SK-N-SH treated with all-trans-retinoic acid at 6 μM for 48 hours (cell line): Measurements from ENCODE around the gene TCEA2.

Experiments used
- ARNTL ChIP-seq: fragments of 450-650 bp; formaldehyde crosslinking; IDR thresholded peaks from 2 replicates; pipeline ENCODE4 v1.5.0; 2020; ENCODE audit warnings: low read depth, mild to moderate bottlenecking, moderate library complexity, borderline replicate concordance
- CREB5 ChIP-seq: fragments of 250-450 bp; sonication (Bioruptor Pico); IDR thresholded peaks from 2 replicates; pipeline ENCODE4 v1.5.1; 2020; ENCODE audit warnings: low read depth, mild to moderate bottlenecking, moderate library complexity
- ESRRG ChIP-seq: fragments of 250-450 bp; sonication (Bioruptor Pico); IDR thresholded peaks from 2 replicates; pipeline ENCODE4 v1.6.1; 2021; ENCODE audit warnings: mild to moderate bottlenecking
- ISL1 ChIP-seq: fragments of 250-450 bp; sonication (Bioruptor Pico); IDR thresholded peaks from 2 replicates; pipeline ENCODE4 v2.1.2; 2022; ENCODE audit warnings: mild to moderate bottlenecking, moderate library complexity
- OSR1 ChIP-seq: fragments of 250-450 bp; sonication (Bioruptor Pico); IDR thresholded peaks from 2 replicates; pipeline ENCODE4 v1.8.0; 2022; ENCODE audit warnings: moderate library complexity, mild to moderate bottlenecking, inconsistent platforms
- PATZ1 ChIP-seq: fragments of 250-450 bp; sonication (Bioruptor Pico); IDR thresholded peaks from 2 replicates; pipeline ENCODE4 v1.8.0; 2020; ENCODE audit warnings: mild to moderate bottlenecking, moderate library complexity, borderline replicate concordance
- RARB ChIP-seq: fragments of 250-450 bp; sonication (Bioruptor Pico); IDR thresholded peaks from 2 replicates; pipeline ENCODE4 v1.8.0; 2021; ENCODE audit warnings: mild to moderate bottlenecking, moderate library complexity
- TCF4 ChIP-seq: fragments of 250-450 bp; sonication (Bioruptor Pico); IDR thresholded peaks from 2 replicates; pipeline ENCODE4 v1.8.0; 2021; ENCODE audit warnings: mild to moderate bottlenecking, moderate library complexity, borderline replicate concordance
- ZFP3 ChIP-seq: fragments of 250-450 bp; sonication (Bioruptor Pico); IDR thresholded peaks from 2 replicates; pipeline ENCODE4 v1.5.0; 2020; ENCODE audit warnings: mild to moderate bottlenecking, moderate library complexity
- ZFP30 ChIP-seq: fragments of 450-650 bp; formaldehyde crosslinking; IDR thresholded peaks from 2 replicates; pipeline ENCODE4 v1.5.0; 2022; ENCODE audit warnings: mild to moderate bottlenecking, moderate library complexity

- TF ChIP-seq ESRRG (CRISPR knock-in tag) = no peak
- no peak for TF ChIP-seq OSR1
- no peak for TF ChIP-seq TCF4
- TF ChIP-seq ISL1 = no peak
- TF ChIP-seq RARB (CRISPR knock-in tag) = no peak
- no peak for TF ChIP-seq ARNTL
- no peak for TF ChIP-seq ZFP3
- no peak for TF ChIP-seq PATZ1 (CRISPR knock-in tag)
- no peak for TF ChIP-seq CREB5
- no peak for TF ChIP-seq ZFP30
Observed at GRCh38 chr20:64095455-64095854, 32.5 kb downstream of the TCEA2 start.
